K562 (cell line): Measurements from ENCODE around the gene C1QC. TPM values are rescaled to one million over a fixed set of nuclear protein-coding genes. Genes with fewer than 3 reads are reported as not detected.
A peak's percentile ranks its signal among the peaks of the same experiment; 100 is the strongest.

Source experiments
- CREB1 ChIP-seq, 2 experiments: sonication (generic) in 1 of 2; formaldehyde crosslinking in 1 of 2; IDR thresholded peaks; 2 replicates each; pipeline versions ENCODE4 v1.6.1 to v1.8.0; 2012 to 2022; ENCODE audit warnings: inconsistent platforms in 1 of 2, mild to moderate bottlenecking in 1 of 2, missing genetic modification reagents in 1 of 2, moderate library complexity in 1 of 2
- EZH2 ChIP-seq: IDR thresholded peaks from 2 replicates; pipeline ENCODE4 v1.6.1; 2012; ENCODE audit warnings: low read depth, mild to moderate bottlenecking, inconsistent platforms, low read length, borderline replicate concordance
- JUND ChIP-seq, 2 experiments: IDR thresholded peaks; 2 replicates in 1 of 2; 3 replicates in 1 of 2; pipeline ENCODE4 v1.6.1; 2011; ENCODE audit warnings: borderline replicate concordance in 2 of 2, low read depth in 2 of 2, low read length in 2 of 2, improper control_type of control experiment in 1 of 2, missing biosample characterization in 1 of 2, missing genetic modification characterization in 1 of 2, missing genetic modification reagents in 1 of 2
- MECOM ChIP-seq: fragments of 250-450 bp; sonication (Bioruptor Pico); IDR thresholded peaks from 2 replicates; pipeline ENCODE4 v1.8.0; 2022; ENCODE audit warnings: inconsistent platforms
- SMAD4 ChIP-seq: fragments of 250-450 bp; sonication (Bioruptor Pico); conservative IDR thresholded peaks from 2 replicates; pipeline ENCODE4 v1.8.0; 2021; ENCODE audit warnings: inconsistent platforms, mild to moderate bottlenecking, moderate library complexity
- TGIF2 ChIP-seq: sonication (generic); formaldehyde crosslinking; IDR thresholded peaks from 2 replicates; pipeline ENCODE4 v1.8.1; 2022; ENCODE audit warnings: mild to moderate bottlenecking, missing genetic modification reagents, moderate library complexity
- U2AF1 ChIP-seq: fragments of 200-400 bp; formaldehyde crosslinking; optimal IDR thresholded peaks from 2 replicates; pipeline ENCODE3; 2017; ENCODE audit warnings: mild to moderate bottlenecking, low read depth, low read length, moderate library complexity
- ZNF232 ChIP-seq: sonication (generic); formaldehyde crosslinking; IDR thresholded peaks from 2 replicates; pipeline ENCODE4 v1.8.0; 2022; ENCODE audit warnings: mild to moderate bottlenecking, missing genetic modification reagents
- ZNF644 ChIP-seq: fragments of 200-800 bp; sonication (Bioruptor generic); IDR thresholded peaks from 2 replicates; pipeline ENCODE4 v1.6.1; 2016; ENCODE audit warnings: low read depth, missing genetic modification characterization, missing compliant biosample characterization
- ZNF668 ChIP-seq: fragments of 250-450 bp; sonication (Bioruptor Pico); IDR thresholded peaks from 2 replicates; pipeline ENCODE4 v1.8.0; 2022; ENCODE audit warnings: mild to moderate bottlenecking, inconsistent platforms
- ZNF785 ChIP-seq: fragments of 250-450 bp; sonication (Bioruptor Pico); IDR thresholded peaks from 2 replicates; pipeline ENCODE4 v1.4.0; 2020; ENCODE audit warnings: mild to moderate bottlenecking
- ZNF79 ChIP-seq: fragments of 250-450 bp; sonication (Bioruptor Pico); IDR thresholded peaks from 2 replicates; pipeline ENCODE4 v1.4.0; 2020; ENCODE audit warnings: low read depth, mild to moderate bottlenecking, moderate library complexity
- polyA plus RNA-seq, 8 experiments: library from polyadenylated mRNA; depleted of rRNA in 4 of 8; stranded (reverse) in 5 of 8; unstranded in 3 of 8; fragments of >200 nt; fragmentation: Nextera tagmentation in 2 of 8; fragmentation: Illumina TruSeq in 1 of 8; extraction: Ambion mirVana in 2 of 8; extraction: Trizol in 1 of 8; gene quantifications; 2 replicates each; pipeline versions ENCODE4 v1.2.1 to v1.2.3, GENCODE V29; 2011 to 2014; ENCODE audit warnings: inconsistent platforms in 1 of 8, missing spikeins in 1 of 8
- total RNA-seq, 7 experiments: library from RNA; depleted of rRNA in 6 of 7; stranded (reverse); fragments of >200 nt in 6 of 7; fragmentation: Illumina TruSeq in 2 of 7; extraction: Trizol in 2 of 7; gene quantifications; 2 replicates each; pipeline versions ENCODE4 v1.2.1 to v1.2.3, GENCODE V29; 2011 to 2021; ENCODE audit warnings: low replicate concordance in 1 of 7
- TF ChIP-seq, protein P1 (sequence below): sonication (generic); formaldehyde crosslinking; IDR thresholded peaks from 2 replicates; pipeline ENCODE4 v1.8.1; 2023; ENCODE audit warnings: mild to moderate bottlenecking, missing genetic modification reagents
- TF ChIP-seq, protein P2 (sequence below), 2 experiments: fragments of 450-650 bp in 1 of 2; sonication (generic) in 1 of 2; formaldehyde crosslinking in 1 of 2; IDR thresholded peaks; 2 replicates each; pipeline versions ENCODE4 v1.7.1 to v1.9.0; 2016 to 2022; ENCODE audit warnings: inconsistent platforms in 1 of 2, mild to moderate bottlenecking in 1 of 2, missing genetic modification reagents in 1 of 2
- TF ChIP-seq, protein P3 (sequence below): fragments of 450-650 bp; conservative IDR thresholded peaks from 2 replicates; pipeline ENCODE4 v1.6.1; 2016; ENCODE audit warnings: missing genetic modification characterization, low read depth, mild to moderate bottlenecking, missing compliant biosample characterization, moderate library complexity

The C1QC gene
- total and polyA plus RNA-seq, 9 of the 15 experiments (the other 6 are each of a cell fraction or from before 2014, with no cell fraction given) = 0.69 TPM; not detected in 8

DNA sequence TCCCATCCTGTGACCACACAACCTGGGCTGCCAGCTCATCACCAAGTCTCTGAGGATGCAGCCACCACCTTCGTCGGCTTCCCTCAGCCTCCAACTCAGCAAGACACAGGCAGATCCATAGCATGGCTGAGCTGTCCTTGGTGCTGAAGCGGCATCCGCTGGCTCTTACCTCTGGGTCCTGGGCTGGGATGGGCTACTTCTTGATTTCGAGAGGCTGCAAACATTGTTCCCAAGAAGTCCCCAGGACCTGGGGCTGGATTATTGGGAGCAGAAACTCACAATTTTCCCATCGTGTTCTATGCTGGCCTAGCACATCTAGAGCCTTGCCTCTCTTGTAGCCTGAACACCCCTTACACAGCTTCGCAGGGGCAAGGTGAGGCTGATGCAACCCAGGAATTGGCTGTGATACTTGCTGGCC, 31.9 kb upstream of the C1QC start (continued):
- peak; percentile 48; the same call in 1 of the 2 replicates for TF ChIP-seq TGIF2
- peak; percentile 79; the same call in 1 of the 2 replicates for TF ChIP-seq ZNF232 (CRISPR knock-in tag)
- TF ChIP-seq ZNF644 = 0 out of 2 replicates have a peak, but pooled peaks have one; percentile 57
- TF ChIP-seq ZNF79 = no peak
- TF ChIP-seq ZNF785 (CRISPR knock-in tag) = no peak
- TF ChIP-seq CREB1 (IDR thresholded peaks at IDR 0.05) = no peak
- TF ChIP-seq CREB1 (CRISPR knock-in tag; IDR thresholded peaks at IDR 0.05) = peak; percentile 42; the same call in 1 of the 2 replicates
- TF ChIP-seq EZH2 = no peak
- TF ChIP-seq SMAD4 = 0 out of 2 replicates have a peak, but pooled peaks have one; percentile 46
- TF ChIP-seq, protein P1, sequence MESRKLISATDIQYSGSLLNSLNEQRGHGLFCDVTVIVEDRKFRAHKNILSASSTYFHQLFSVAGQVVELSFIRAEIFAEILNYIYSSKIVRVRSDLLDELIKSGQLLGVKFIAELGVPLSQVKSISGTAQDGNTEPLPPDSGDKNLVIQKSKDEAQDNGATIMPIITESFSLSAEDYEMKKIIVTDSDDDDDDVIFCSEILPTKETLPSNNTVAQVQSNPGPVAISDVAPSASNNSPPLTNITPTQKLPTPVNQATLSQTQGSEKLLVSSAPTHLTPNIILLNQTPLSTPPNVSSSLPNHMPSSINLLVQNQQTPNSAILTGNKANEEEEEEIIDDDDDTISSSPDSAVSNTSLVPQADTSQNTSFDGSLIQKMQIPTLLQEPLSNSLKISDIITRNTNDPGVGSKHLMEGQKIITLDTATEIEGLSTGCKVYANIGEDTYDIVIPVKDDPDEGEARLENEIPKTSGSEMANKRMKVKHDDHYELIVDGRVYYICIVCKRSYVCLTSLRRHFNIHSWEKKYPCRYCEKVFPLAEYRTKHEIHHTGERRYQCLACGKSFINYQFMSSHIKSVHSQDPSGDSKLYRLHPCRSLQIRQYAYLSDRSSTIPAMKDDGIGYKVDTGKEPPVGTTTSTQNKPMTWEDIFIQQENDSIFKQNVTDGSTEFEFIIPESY (CRISPR knock-in tag) = no peak
- no peak for TF ChIP-seq U2AF1
- TF ChIP-seq, protein P2, sequence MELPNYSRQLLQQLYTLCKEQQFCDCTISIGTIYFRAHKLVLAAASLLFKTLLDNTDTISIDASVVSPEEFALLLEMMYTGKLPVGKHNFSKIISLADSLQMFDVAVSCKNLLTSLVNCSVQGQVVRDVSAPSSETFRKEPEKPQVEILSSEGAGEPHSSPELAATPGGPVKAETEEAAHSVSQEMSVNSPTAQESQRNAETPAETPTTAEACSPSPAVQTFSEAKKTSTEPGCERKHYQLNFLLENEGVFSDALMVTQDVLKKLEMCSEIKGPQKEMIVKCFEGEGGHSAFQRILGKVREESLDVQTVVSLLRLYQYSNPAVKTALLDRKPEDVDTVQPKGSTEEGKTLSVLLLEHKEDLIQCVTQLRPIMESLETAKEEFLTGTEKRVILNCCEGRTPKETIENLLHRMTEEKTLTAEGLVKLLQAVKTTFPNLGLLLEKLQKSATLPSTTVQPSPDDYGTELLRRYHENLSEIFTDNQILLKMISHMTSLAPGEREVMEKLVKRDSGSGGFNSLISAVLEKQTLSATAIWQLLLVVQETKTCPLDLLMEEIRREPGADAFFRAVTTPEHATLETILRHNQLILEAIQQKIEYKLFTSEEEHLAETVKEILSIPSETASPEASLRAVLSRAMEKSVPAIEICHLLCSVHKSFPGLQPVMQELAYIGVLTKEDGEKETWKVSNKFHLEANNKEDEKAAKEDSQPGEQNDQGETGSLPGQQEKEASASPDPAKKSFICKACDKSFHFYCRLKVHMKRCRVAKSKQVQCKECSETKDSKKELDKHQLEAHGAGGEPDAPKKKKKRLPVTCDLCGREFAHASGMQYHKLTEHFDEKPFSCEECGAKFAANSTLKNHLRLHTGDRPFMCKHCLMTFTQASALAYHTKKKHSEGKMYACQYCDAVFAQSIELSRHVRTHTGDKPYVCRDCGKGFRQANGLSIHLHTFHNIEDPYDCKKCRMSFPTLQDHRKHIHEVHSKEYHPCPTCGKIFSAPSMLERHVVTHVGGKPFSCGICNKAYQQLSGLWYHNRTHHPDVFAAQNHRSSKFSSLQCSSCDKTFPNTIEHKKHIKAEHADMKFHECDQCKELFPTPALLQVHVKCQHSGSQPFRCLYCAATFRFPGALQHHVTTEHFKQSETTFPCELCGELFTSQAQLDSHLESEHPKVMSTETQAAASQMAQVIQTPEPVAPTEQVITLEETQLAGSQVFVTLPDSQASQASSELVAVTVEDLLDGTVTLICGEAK (IDR thresholded peaks at IDR 0.05) = 0 out of 2 replicates have a peak, but pooled peaks have one; percentile 38
- TF ChIP-seq, protein P2 (CRISPR knock-in tag; IDR thresholded peaks at IDR 0.05) = no peak
- TF ChIP-seq ZNF668 (CRISPR knock-in tag) = no peak
- TF ChIP-seq MECOM (CRISPR knock-in tag) = peak; percentile 78; the same call in 1 of the 2 replicates
- TF ChIP-seq, protein P3, sequence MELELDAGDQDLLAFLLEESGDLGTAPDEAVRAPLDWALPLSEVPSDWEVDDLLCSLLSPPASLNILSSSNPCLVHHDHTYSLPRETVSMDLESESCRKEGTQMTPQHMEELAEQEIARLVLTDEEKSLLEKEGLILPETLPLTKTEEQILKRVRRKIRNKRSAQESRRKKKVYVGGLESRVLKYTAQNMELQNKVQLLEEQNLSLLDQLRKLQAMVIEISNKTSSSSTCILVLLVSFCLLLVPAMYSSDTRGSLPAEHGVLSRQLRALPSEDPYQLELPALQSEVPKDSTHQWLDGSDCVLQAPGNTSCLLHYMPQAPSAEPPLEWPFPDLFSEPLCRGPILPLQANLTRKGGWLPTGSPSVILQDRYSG = peak; percentile 81
- TF ChIP-seq JUND (IDR thresholded peaks at IDR 0.05; ENCODE audit: borderline replicate concordance, low read depth, low read length) = no peak
- no peak; the same call in 2 of the 3 replicates for TF ChIP-seq JUND (tag; IDR thresholded peaks at IDR 0.05; ENCODE audit: borderline replicate concordance, low read depth, low read length)
